Muscle layer of colon (tissue), 2 donors: ENCODE measurements around the gene AP4M1.
"Not testable (repeated sequence)": the region's sequence is repeated elsewhere in the genome, so short reads cannot be mapped to it uniquely, and the experiment has no call there.

Experiments used
- H3K27ac ChIP-seq: one replicate; pipeline ENCODE4 v1.7.0; 2013; ENCODE audit warnings: low read depth, mild to moderate bottlenecking, low read length, moderate library complexity
- H3K27me3 ChIP-seq, 2 donors: one replicate each; pipeline ENCODE4 v1.7.0; 2013; ENCODE audit warnings: low read length in 2 of 2, mild to moderate bottlenecking in 2 of 2; ENCODE audit not compliant: insufficient read depth in 2 of 2, control insufficient read depth in 1 of 2
- H3K36me3 ChIP-seq: one replicate; pipeline ENCODE4 v1.7.0; 2013; ENCODE audit warnings: mild to moderate bottlenecking, low read length; ENCODE audit not compliant: insufficient read depth
- H3K4me1 ChIP-seq: one replicate; pipeline ENCODE4 v1.7.0; 2013; ENCODE audit warnings: mild to moderate bottlenecking, low read length; ENCODE audit not compliant: insufficient read depth
- H3K4me3 ChIP-seq, 2 donors: one replicate each; pipeline ENCODE4 v1.7.0; 2013; ENCODE audit warnings: low read length in 2 of 2, low read depth in 1 of 2, mild to moderate bottlenecking in 1 of 2, moderate library complexity in 1 of 2
- H3K9ac ChIP-seq: one replicate; pipeline ENCODE4 v1.7.0; 2013; ENCODE audit warnings: low read length
- H3K9me3 ChIP-seq: one replicate; pipeline ENCODE4 v1.7.0; 2013; ENCODE audit warnings: mild to moderate bottlenecking, low read length
- donor health status: abdominal sarcoma.
- donor health status: Adenocarcinoma of cecum.

AP4M1 gene

GRCh38 chr7:100146350-100146749 lies 44.9 kb downstream of the AP4M1 start:
- not testable (repeated sequence) for H3K9me3 ChIP-seq, H3K4me3 ChIP-seq, H3K27me3 ChIP-seq, H3K27ac ChIP-seq, H3K9ac ChIP-seq, H3K36me3 ChIP-seq
- peaks cover 10% of the 10 kb centered on the region for H3K4me1 ChIP-seq

- no peaks in the 10 kb centered on the region for H3K36me3 ChIP-seq
- no peaks in the 10 kb centered on the region for H3K9me3 ChIP-seq
- H3K9ac ChIP-seq = no peak overlapping the region
- H3K4me3 ChIP-seq = no peak overlapping the region
- peaks cover 10% of the 10 kb centered on the region for H3K4me1 ChIP-seq
- H3K27ac ChIP-seq = no peak overlapping the region
- no peaks in the 10 kb centered on the region for H3K27me3 ChIP-seq
Observed at GRCh38 chr7:100147278-100147677, 45.8 kb downstream of the AP4M1 start.

- no peaks in the 10 kb centered on the region for H3K27me3 ChIP-seq
- H3K4me1 ChIP-seq = peaks cover 10% of the 10 kb centered on the region
- H3K4me3 ChIP-seq = peak overlapping the region; percentile 99
- peak overlapping the region; percentile 74 for H3K9ac ChIP-seq
- H3K27ac ChIP-seq = peak overlapping the region; percentile 98
- no peaks in the 10 kb centered on the region for H3K9me3 ChIP-seq
- H3K36me3 ChIP-seq = peaks cover 1% of the 10 kb centered on the region
Observed at GRCh38 chr7:100148225-100148558, 46.7 kb downstream of the AP4M1 start.

- Histone ChIP-seq H3K9me3 (no peaks in the 10 kb centered on the region), H3K36me3 (peaks cover 7% of the 10 kb centered on the region), H3K4me1 (peaks cover 10% of the 10 kb centered on the region), H3K27me3 (no peaks in the 10 kb centered on the region), H3K27ac (peak within 1 kb of the TSS; percentile 98), H3K9ac (peak within 1 kb of the TSS; percentile 97), H3K4me3 (peak within 1 kb of the TSS; percentile 99)
Observed at GRCh38 chr7:100148559-100149328, 47.3 kb downstream of the AP4M1 start, which contains the start of gene LAMTOR4. Gene LAMTOR4 (plus strand): TSS chr7:100148918. CDS start chr7:100148973, 55 bp downstream.

- no peaks in the 10 kb centered on the region for H3K27me3 ChIP-seq
- peaks cover 11% of the 10 kb centered on the region for H3K4me1 ChIP-seq
- H3K9me3 ChIP-seq = no peaks in the 10 kb centered on the region
- H3K27ac ChIP-seq = no peak overlapping the region
- peaks cover 28% of the 10 kb centered on the region for H3K36me3 ChIP-seq
- no peak overlapping the region for H3K9ac ChIP-seq
- no peak overlapping the region for H3K4me3 ChIP-seq
Observed at GRCh38 chr7:100152404-100152803, 51.0 kb downstream of the AP4M1 start.

GRCh38 chr7:100152937-100153666 lies 51.7 kb downstream of the AP4M1 start:
- H3K4me3 ChIP-seq = no peak overlapping the region
- H3K27ac ChIP-seq = no peak overlapping the region
- no peaks in the 10 kb centered on the region for H3K9me3 ChIP-seq
- H3K4me1 ChIP-seq = peaks cover 16% of the 10 kb centered on the region
- H3K9ac ChIP-seq = no peak overlapping the region
- H3K27me3 ChIP-seq = no peaks in the 10 kb centered on the region
- H3K36me3 ChIP-seq = peaks cover 28% of the 10 kb centered on the region

GRCh38 chr7:100153708-100154535 lies 52.5 kb downstream of the AP4M1 start:
- no peaks in the 10 kb centered on the region for H3K27me3 ChIP-seq
- H3K9me3 ChIP-seq = no peaks in the 10 kb centered on the region
- H3K9ac ChIP-seq = no peak overlapping the region
- no peak overlapping the region for H3K4me3 ChIP-seq
- H3K4me1 ChIP-seq = peaks cover 18% of the 10 kb centered on the region
- no peak overlapping the region for H3K27ac ChIP-seq
- peaks cover 28% of the 10 kb centered on the region for H3K36me3 ChIP-seq

- Histone ChIP-seq H3K36me3 (peaks cover 28% of the 10 kb centered on the region), H3K27ac (no peak overlapping the region), H3K9ac (no peak overlapping the region), H3K27me3 (no peaks in the 10 kb centered on the region), H3K9me3 (no peaks in the 10 kb centered on the region), H3K4me1 (peaks cover 16% of the 10 kb centered on the region), H3K4me3 (no peak overlapping the region)
Observed at GRCh38 chr7:100154651-100155491, 53.4 kb downstream of the AP4M1 start.

- H3K27ac ChIP-seq = no peak overlapping the region
- H3K36me3 ChIP-seq = peaks cover 28% of the 10 kb centered on the region
- no peaks in the 10 kb centered on the region for H3K27me3 ChIP-seq
- H3K4me1 ChIP-seq = peaks cover 11% of the 10 kb centered on the region
- no peaks in the 10 kb centered on the region for H3K9me3 ChIP-seq
- no peak overlapping the region for H3K4me3 ChIP-seq
- no peak overlapping the region for H3K9ac ChIP-seq
Observed at GRCh38 chr7:100155553-100156317, 54.3 kb downstream of the AP4M1 start.

- no peak overlapping the region for H3K9ac ChIP-seq
- peaks cover 28% of the 10 kb centered on the region for H3K36me3 ChIP-seq
- H3K27ac ChIP-seq = no peak overlapping the region
- H3K4me1 ChIP-seq = peaks cover 11% of the 10 kb centered on the region
- H3K4me3 ChIP-seq = no peak overlapping the region
- no peaks in the 10 kb centered on the region for H3K9me3 ChIP-seq
- H3K27me3 ChIP-seq = no peaks in the 10 kb centered on the region
Observed at GRCh38 chr7:100156331-100157068, 55.1 kb downstream of the AP4M1 start.
